CD4-positive, alpha-beta memory T cell (primary cell): ENCODE results near the gene TAF6L. TPM values are rescaled to one million over a fixed set of nuclear protein-coding genes. Genes with fewer than 3 reads are reported as not detected.

Experiments
- CTCF ChIA-PET: fragments of 350-600 bp; sonication (Branson Sonifier 250); formaldehyde crosslinking; loops from one replicate; lab custom pipeline; 2021; ENCODE audit warnings: inconsistent platforms; ENCODE audit not compliant: partially characterized antibody; lab: Charles Lee
- POLR2A ChIA-PET: fragments of 350-600 bp; sonication (Branson Sonifier 250); formaldehyde crosslinking; loops from one replicate; lab custom pipeline; 2021; ENCODE audit not compliant: partially characterized antibody; lab: Charles Lee
- DNase-seq, 5 donors: peaks; one replicate each; pipeline versions ENCODE4 v3.0.0 to v3.0.0-alpha.2; 2020 to 2022; ENCODE audit warnings: mixed read lengths in 1 of 5
- H3K27ac ChIP-seq: one replicate; pipeline ENCODE4 v1.7.0; 2013; ENCODE audit warnings: low read depth, low read length
- H3K27me3 ChIP-seq: 2 replicates; pipeline ENCODE4 v1.7.0; 2013; ENCODE audit warnings: mild to moderate bottlenecking, low read length, moderate library complexity; ENCODE audit not compliant: insufficient read depth
- H3K36me3 ChIP-seq: 2 replicates; pipeline ENCODE4 v1.7.0; 2013; ENCODE audit warnings: mild to moderate bottlenecking, low read length, moderate library complexity; ENCODE audit not compliant: insufficient read depth
- H3K4me1 ChIP-seq: 2 replicates; pipeline ENCODE4 v1.7.0; 2013; ENCODE audit warnings: mild to moderate bottlenecking, low read length, moderate library complexity; ENCODE audit not compliant: insufficient read depth
- H3K4me3 ChIP-seq, 2 donors: one replicate each; pipeline ENCODE4 v1.7.0; 2013; ENCODE audit warnings: low read length in 2 of 2, mild to moderate bottlenecking in 1 of 2
- H3K9me3 ChIP-seq, 2 donors: one replicate each; pipeline ENCODE4 v1.7.0; 2013; ENCODE audit warnings: low read length in 2 of 2, control low read depth in 1 of 2; ENCODE audit not compliant: control insufficient read depth in 1 of 2
- H3K27ac Mint-ChIP-seq, 7 donors: one replicate each; pipeline ENCODE4 v1.8.0; 2020 to 2021; ENCODE audit warnings: mixed read lengths in 7 of 7, mild to moderate bottlenecking in 6 of 7, inconsistent platforms in 3 of 7, moderate library complexity in 3 of 7
- H3K27me3 Mint-ChIP-seq, 2 donors: one replicate each; pipeline ENCODE4 v1.8.0; 2020 to 2021; ENCODE audit warnings: mixed read lengths in 2 of 2
- H3K36me3 Mint-ChIP-seq, 2 donors: one replicate each; pipeline ENCODE4 v1.8.0; 2020 to 2021; ENCODE audit warnings: mixed read lengths in 2 of 2, inconsistent platforms in 1 of 2, mild to moderate bottlenecking in 1 of 2
- H3K4me1 Mint-ChIP-seq, 4 donors: one replicate each; pipeline ENCODE4 v1.8.0; 2020 to 2021; ENCODE audit warnings: mixed read lengths in 4 of 4, mild to moderate bottlenecking in 1 of 4
- H3K4me3 Mint-ChIP-seq, 8 donors: one replicate each; pipeline ENCODE4 v1.8.0; 2020 to 2021; ENCODE audit warnings: mixed read lengths in 8 of 8, mild to moderate bottlenecking in 7 of 8, moderate library complexity in 6 of 8, inconsistent platforms in 3 of 8
- H3K9me3 Mint-ChIP-seq, 8 donors: one replicate each; pipeline ENCODE4 v1.8.0; 2020 to 2021; ENCODE audit warnings: mixed read lengths in 8 of 8, mild to moderate bottlenecking in 5 of 8, inconsistent platforms in 3 of 8, moderate library complexity in 1 of 8
- intact Hi-C: fragments of 100-400 bp; cut with micrococcal nuclease; formaldehyde crosslinking; loops from one replicate; pipeline ENCODE4 v1.15.1; 2023
- polyA plus RNA-seq, 2 donors: library from polyadenylated mRNA; unstranded; fragments of 300-500 nt; fragmentation: Illumina TruSeq; gene quantifications; one replicate each; pipeline ENCODE4 v1.2.3, GENCODE V29; 2021
- total RNA-seq, 2 experiments: library from RNA; stranded (reverse); gene quantifications; one replicate each; pipeline ENCODE4 v1.2.3, GENCODE V29; 2021

Gene TAF6L, protein sequence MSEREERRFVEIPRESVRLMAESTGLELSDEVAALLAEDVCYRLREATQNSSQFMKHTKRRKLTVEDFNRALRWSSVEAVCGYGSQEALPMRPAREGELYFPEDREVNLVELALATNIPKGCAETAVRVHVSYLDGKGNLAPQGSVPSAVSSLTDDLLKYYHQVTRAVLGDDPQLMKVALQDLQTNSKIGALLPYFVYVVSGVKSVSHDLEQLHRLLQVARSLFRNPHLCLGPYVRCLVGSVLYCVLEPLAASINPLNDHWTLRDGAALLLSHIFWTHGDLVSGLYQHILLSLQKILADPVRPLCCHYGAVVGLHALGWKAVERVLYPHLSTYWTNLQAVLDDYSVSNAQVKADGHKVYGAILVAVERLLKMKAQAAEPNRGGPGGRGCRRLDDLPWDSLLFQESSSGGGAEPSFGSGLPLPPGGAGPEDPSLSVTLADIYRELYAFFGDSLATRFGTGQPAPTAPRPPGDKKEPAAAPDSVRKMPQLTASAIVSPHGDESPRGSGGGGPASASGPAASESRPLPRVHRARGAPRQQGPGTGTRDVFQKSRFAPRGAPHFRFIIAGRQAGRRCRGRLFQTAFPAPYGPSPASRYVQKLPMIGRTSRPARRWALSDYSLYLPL
- total RNA-seq (10 to 100 TPM; 26.3 to 34.0 TPM), polyA plus RNA-seq (10 to 100 TPM in 1 of 2 donors, 1 to 10 TPM in 1; 5.7 to 10.5 TPM)

- Mint-ChIP-seq H3K4me3 (peak within 1 kb of the TSS; percentile 87 to 97 (median 92)), H3K9me3 (no peaks in the 10 kb centered on the region), H3K27ac (peak within 1 kb of the TSS; percentile 92 to 99 (median 97)), H3K27me3 (no peaks in the 10 kb centered on the region), H3K36me3 (peaks cover 11 to 30% of the 10 kb centered on the region in 2 donors), H3K4me1 (peaks cover 14 to 32% (median 22%) of the 10 kb centered on the region in 4 donors)
- intact Hi-C loops = loop anchor here (1.0 kb wide), 4 partner anchors 10 to 43 kb away; partner anchors contain the start of genes POLR2G, TTC9C and ZBTB3
- Histone ChIP-seq H3K4me1 (peaks cover 24% of the 10 kb centered on the region), H3K36me3 (peaks cover 10% of the 10 kb centered on the region), H3K9me3 (no peaks in the 10 kb centered on the region), H3K4me3 (peak within 1 kb of the TSS; percentile 67 to 83), H3K27me3 (no peaks in the 10 kb centered on the region), H3K27ac (peak within 1 kb of the TSS; percentile 82)
- peak; percentile 86 to 92 (median 88) for DNase-seq
- CTCF ChIA-PET = interaction anchor here (0.5 to 6.1 kb wide), 15 partner anchors 9 to 347 kb away, joined by 3 to 43 read pairs (median 4); partner anchors contain the start of genes POLR2G, SLC3A2, TUT1 and ZBTB3
- POLR2A ChIA-PET = interaction anchor here (0.6 to 5.5 kb wide), 30 partner anchors 11 to 228 kb away, joined by 3 to 74 read pairs (median 6); partner anchors contain the start of genes B3GAT3, C11orf98, CSKMT and EEF1G
Measured at GRCh38 chr11:62771144-62772021, at the start of gene TAF6L. TSS of gene TAF6L (plus strand) at chr11:62771396. CDS start at chr11:62775784, 4,388 bp downstream.

DNA sequence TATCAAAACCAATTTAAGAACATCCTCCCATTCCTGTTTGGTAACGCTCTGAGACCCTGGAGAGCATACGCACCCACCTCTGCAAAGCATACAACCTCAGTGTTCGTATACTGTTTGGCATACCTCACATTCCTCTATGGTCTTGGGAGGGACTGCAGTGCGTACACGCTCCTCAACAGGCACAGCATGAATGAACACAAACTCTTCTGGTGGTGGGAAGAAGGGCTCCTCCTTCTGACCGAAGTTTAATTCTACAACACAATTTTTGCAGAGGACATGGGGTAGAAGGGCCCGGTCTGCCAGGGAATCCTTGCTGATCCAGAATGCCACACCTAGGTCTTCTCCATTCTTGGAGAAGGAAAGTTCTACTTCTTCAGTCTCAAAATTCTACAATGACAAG, 49.2 kb upstream of the TAF6L start:
- H3K4me3 Mint-ChIP-seq = no peak overlapping the region

DNA sequence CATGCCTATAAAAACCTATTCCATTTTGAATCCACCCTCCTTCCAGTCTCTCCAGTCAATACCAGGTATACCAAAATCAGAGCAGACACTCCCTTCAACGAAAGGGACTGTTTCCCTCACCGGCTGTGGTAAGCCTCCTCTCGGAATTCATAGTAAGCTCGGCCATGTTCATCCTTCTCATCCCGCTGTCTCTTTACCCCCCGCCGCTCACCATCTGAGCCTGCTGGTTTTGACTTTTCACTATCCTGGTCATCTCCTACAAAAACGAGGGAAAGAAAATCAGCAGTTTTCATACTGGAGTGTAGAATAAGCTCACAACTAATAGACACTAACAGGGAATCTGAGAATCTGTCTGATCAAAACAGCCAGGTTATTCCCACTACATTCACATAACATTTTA, 47.0 kb upstream of the TAF6L start:
- DNase-seq = no peak
- H3K4me1 Mint-ChIP-seq = peaks cover 37 to 84% (median 58%) of the 10 kb centered on the region in 4 donors
- ChIA-PET CTCF (interaction anchor here (0.6 to 2.4 kb wide), 4 partner anchors 8 to 299 kb away, joined by 3 to 9 read pairs (median 3); no protein-coding TSS in a partner anchor), POLR2A (interaction anchor here (0.8 to 15.3 kb wide), 12 partner anchors 12 to 133 kb away, joined by 3 to 283 read pairs (median 6); partner anchors contain the start of genes BSCL2, C11orf98, CSKMT and GANAB)
- no peaks in the 10 kb centered on the region for H3K9me3 ChIP-seq
- H3K36me3 ChIP-seq = peaks cover 49% of the 10 kb centered on the region
- H3K4me3 ChIP-seq = peak overlapping the region in 1 of 2 donors; percentile 24
- H3K27me3 Mint-ChIP-seq = no peaks in the 10 kb centered on the region
- peaks cover 0 to 2% (median 0%) of the 10 kb centered on the region in 8 donors for H3K9me3 Mint-ChIP-seq
- peaks cover 44% of the 10 kb centered on the region for H3K4me1 ChIP-seq
- peak overlapping the region; percentile 62 to 98 (median 94) for H3K4me3 Mint-ChIP-seq
- peak overlapping the region; percentile 29 to 98 (median 75) for H3K27ac Mint-ChIP-seq
- no peaks in the 10 kb centered on the region for H3K27me3 ChIP-seq
- H3K36me3 Mint-ChIP-seq = peaks cover 58 to 82% of the 10 kb centered on the region in 2 donors
- peak overlapping the region; percentile 29 for H3K27ac ChIP-seq
- intact Hi-C loops = no loop called here

More for the DNA sequence above, 49.2 kb upstream of the TAF6L start:
- no peak for DNase-seq
- H3K27ac Mint-ChIP-seq = peak overlapping the region in 6 of 7 donors; percentile 37 to 77 (median 72)
- H3K4me1 Mint-ChIP-seq = peaks cover 36 to 75% (median 59%) of the 10 kb centered on the region in 4 donors
- intact Hi-C loops = no loop called here
- H3K27me3 Mint-ChIP-seq = no peaks in the 10 kb centered on the region
- no peaks in the 10 kb centered on the region for H3K9me3 ChIP-seq
- H3K36me3 ChIP-seq = peaks cover 71% of the 10 kb centered on the region
- ChIA-PET CTCF (no interaction called here), POLR2A (interaction anchor here (15.3 kb wide), 1 partner anchor 10 kb away, joined by 283 read pairs; the partner anchor contains the start of genes BSCL2 and GNG3)
- H3K27me3 ChIP-seq = no peaks in the 10 kb centered on the region
- H3K27ac ChIP-seq = no peak overlapping the region
- no peak overlapping the region for H3K4me3 ChIP-seq
- no peaks in the 10 kb centered on the region for H3K9me3 Mint-ChIP-seq
- peaks cover 44% of the 10 kb centered on the region for H3K4me1 ChIP-seq
- peaks cover 66 to 76% of the 10 kb centered on the region in 2 donors for H3K36me3 Mint-ChIP-seq

GRCh38 chr11:62725646-62726045, 45.5 kb upstream of the TAF6L start:
- Mint-ChIP-seq H3K27me3 (no peaks in the 10 kb centered on the region), H3K4me3 (peak overlapping the region; percentile 84 to 98 (median 94)), H3K36me3 (peaks cover 47 to 70% of the 10 kb centered on the region in 2 donors), H3K9me3 (peaks cover 0 to 2% (median 0%) of the 10 kb centered on the region in 8 donors), H3K27ac (peak overlapping the region; percentile 90 to 98 (median 94)), H3K4me1 (peaks cover 31 to 85% (median 56%) of the 10 kb centered on the region in 4 donors)
- Histone ChIP-seq H3K4me1 (peaks cover 56% of the 10 kb centered on the region), H3K4me3 (peak overlapping the region; percentile 87 to 95), H3K27ac (peak overlapping the region; percentile 93), H3K36me3 (peaks cover 36% of the 10 kb centered on the region), H3K9me3 (no peaks in the 10 kb centered on the region), H3K27me3 (no peaks in the 10 kb centered on the region)
- intact Hi-C loops = no loop called here
- ChIA-PET CTCF (interaction anchor here (0.8 to 1.0 kb wide), 3 partner anchors 11 to 132 kb away, joined by 3 read pairs; no protein-coding TSS in a partner anchor), POLR2A (interaction anchor here (0.6 to 15.3 kb wide), 19 partner anchors 14 to 166 kb away, joined by 3 to 283 read pairs (median 21); partner anchors contain the start of genes BSCL2, C11orf98, CSKMT and EEF1G)
- no peak for DNase-seq

DNA sequence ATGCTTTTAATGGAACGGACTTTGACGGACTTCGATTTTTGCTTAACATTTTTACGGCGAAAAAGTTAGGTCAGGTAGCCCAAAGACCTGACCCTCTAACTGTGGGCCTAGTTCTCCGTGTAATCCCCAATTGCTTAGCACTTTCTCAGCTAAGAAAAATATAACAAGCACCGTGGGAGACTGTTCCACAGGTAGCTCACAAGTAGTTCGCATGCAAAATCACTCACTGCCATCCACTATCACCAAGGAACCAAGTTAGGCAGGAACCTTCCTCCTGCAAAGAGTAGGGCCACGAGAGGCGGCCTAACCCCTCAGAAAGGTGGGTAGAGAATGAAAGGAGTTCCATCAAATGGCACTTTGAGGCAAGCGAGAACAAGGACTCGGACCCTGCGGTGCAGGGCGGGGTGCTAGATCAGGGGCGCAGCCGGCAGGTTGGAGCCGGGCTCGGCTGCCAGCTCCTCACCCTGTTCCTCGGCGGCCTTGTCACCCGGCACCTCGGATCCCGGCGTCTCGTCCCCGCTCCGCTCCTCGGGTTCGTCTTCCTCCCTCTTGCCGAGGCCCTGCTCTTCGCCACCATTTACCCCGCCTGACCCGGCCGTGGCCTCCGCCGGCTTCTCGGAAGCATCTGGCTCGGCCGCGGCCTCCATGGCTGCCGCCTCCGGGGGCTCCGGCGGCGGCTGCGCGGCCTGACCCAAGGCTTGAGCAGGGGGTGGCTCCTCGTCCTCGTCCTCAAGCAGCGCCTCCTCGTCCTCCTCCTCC, 44.9 kb upstream of the TAF6L start:
- peaks cover 0 to 2% (median 0%) of the 10 kb centered on the region in 8 donors for H3K9me3 Mint-ChIP-seq
- peak in 1 of 5 donors; percentile 47 for DNase-seq
- Histone ChIP-seq H3K27me3 (no peaks in the 10 kb centered on the region), H3K36me3 (peaks cover 29% of the 10 kb centered on the region), H3K4me1 (peaks cover 54% of the 10 kb centered on the region), H3K27ac (peak overlapping the region; percentile 93), H3K4me3 (peak overlapping the region; percentile 87 to 95), H3K9me3 (no peaks in the 10 kb centered on the region)
- H3K27me3 Mint-ChIP-seq = no peaks in the 10 kb centered on the region
- ChIA-PET CTCF (interaction anchor here (0.8 to 3.3 kb wide), 8 partner anchors 12 to 135 kb away, joined by 3 to 21 read pairs (median 3); partner anchors contain the start of genes POLR2G, TMEM179B and TUT1), POLR2A (interaction anchor here (0.6 to 15.3 kb wide), 37 partner anchors 15 to 1364 kb away, joined by 3 to 283 read pairs (median 11); partner anchors contain the start of genes B3GAT3, BSCL2, C11orf98 and CSKMT)
- peak overlapping the region; percentile 90 to 98 (median 94) for H3K27ac Mint-ChIP-seq
- H3K4me3 Mint-ChIP-seq = peak overlapping the region; percentile 84 to 98 (median 94)
- H3K36me3 Mint-ChIP-seq = peaks cover 41 to 67% of the 10 kb centered on the region in 2 donors
- intact Hi-C loops = no loop called here
- peaks cover 31 to 89% (median 56%) of the 10 kb centered on the region in 4 donors for H3K4me1 Mint-ChIP-seq
